Suprapubic skin (tissue), 4 donors: Measurements from ENCODE around the gene S100A3. TPM values are rescaled to one million over a fixed set of nuclear protein-coding genes. Genes with fewer than 3 reads are reported as not detected.

Experiments
- DNase-seq, 2 donors: peaks; one replicate each; pipeline ENCODE4 v3.0.0-alpha.2; 2019; ENCODE audit warnings: low spot score in 2 of 2
- H3K27ac ChIP-seq: fragments of 200-600 bp; sonication (generic); one replicate; pipeline ENCODE4 v1.5.1; 2019
- H3K27me3 ChIP-seq: fragments of 200-600 bp; sonication (generic); one replicate; pipeline ENCODE4 v1.5.1; 2019
- H3K36me3 ChIP-seq: fragments of 200-600 bp; sonication (generic); one replicate; pipeline ENCODE4 v1.5.1; 2019
- H3K4me1 ChIP-seq: fragments of 200-600 bp; sonication (generic); one replicate; pipeline ENCODE4 v1.5.1; 2019
- H3K4me3 ChIP-seq: fragments of 200-600 bp; sonication (generic); one replicate; pipeline ENCODE4 v1.5.1; 2019; ENCODE audit warnings: mild to moderate bottlenecking
- H3K9me3 ChIP-seq: fragments of 200-600 bp; sonication (generic); one replicate; pipeline ENCODE4 v1.5.1; 2019
- EP300 ChIP-seq: sonication (generic); formaldehyde crosslinking; IDR thresholded peaks from one replicate; pipeline ENCODE4 v1.6.1; 2017; ENCODE audit warnings: antibody characterized with exemption
- POLR2A ChIP-seq, 2 donors: fragments of 450-650 bp; IDR thresholded peaks; one replicate each; pipeline ENCODE4 v1.6.1; 2017; ENCODE audit warnings: antibody characterized with exemption in 2 of 2, mild to moderate bottlenecking in 2 of 2, moderate library complexity in 2 of 2
- POLR2AphosphoS5 ChIP-seq, 3 donors: sonication (generic); formaldehyde crosslinking; IDR thresholded peaks; one replicate each; pipeline ENCODE4 v1.6.1; 2017; ENCODE audit warnings: antibody characterized with exemption in 3 of 3
- WGBS: methylation state at CpG from one replicate; pipeline ENCODE4 v1.1.5; 2018; 5-methylcytosine and 5-hydroxymethylcytosine counted together
- total RNA-seq, 4 donors: library from RNA; depleted of rRNA; stranded (reverse); fragments of >200 nt; gene quantifications; one replicate each; pipeline ENCODE4 v1.1.0, GENCODE V29; 2016
- TF ChIP-seq, protein P1 (sequence below), 2 donors: fragments of 200-600 bp in 1 of 2; fragments of 450-650 bp in 1 of 2; sonication (generic) in 1 of 2; IDR thresholded peaks; one replicate each; pipeline ENCODE4 v1.5.1; 2016 to 2019; ENCODE audit warnings: antibody characterized with exemption in 2 of 2, mild to moderate bottlenecking in 1 of 2, moderate library complexity in 1 of 2

The S100A3 gene
- total RNA-seq, 4 donors from 2014 or later = 42.6 to 342 (median 88.0) TPM; not detected in 1

DNA sequence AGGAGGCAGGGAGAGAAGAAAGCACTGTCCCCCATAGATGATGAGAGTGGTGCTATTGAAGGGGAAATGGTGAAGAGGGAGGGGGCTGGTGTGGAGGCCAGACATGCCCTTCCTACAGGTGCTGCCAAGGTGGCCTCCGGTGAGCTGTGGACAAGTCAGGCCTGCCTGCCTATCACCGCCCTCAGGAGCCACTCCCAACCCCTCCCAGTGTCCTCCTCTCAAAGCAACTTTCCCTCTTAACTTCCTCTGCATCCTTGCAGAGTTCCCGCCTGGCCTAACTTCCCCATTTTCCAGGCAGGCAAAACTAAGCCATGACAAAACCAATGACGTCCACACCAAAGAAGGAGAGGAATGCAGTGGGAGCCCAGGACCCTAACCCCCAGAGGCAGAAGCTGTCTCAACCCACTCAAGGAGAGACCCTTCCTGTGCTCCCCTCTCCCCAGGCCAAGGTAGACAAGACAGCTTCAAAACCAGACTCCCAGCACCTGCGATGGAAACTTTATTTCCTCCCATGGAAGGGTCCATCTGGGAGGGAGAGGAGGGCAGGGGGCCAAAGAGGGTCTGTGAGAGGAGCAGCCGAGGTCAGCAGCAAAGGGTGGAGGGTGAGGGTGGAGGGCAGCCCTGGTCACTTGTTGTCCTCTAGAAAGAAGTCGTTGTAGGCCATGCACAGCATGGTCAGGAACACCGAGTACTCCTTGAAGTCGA is 12.2 kb downstream of the S100A3 start:
- no peaks in the 10 kb centered on the region for H3K9me3 ChIP-seq
- H3K27me3 ChIP-seq = no peaks in the 10 kb centered on the region
- H3K4me1 ChIP-seq = peaks cover 91% of the 10 kb centered on the region
- peak overlapping the region; percentile 99 for H3K27ac ChIP-seq
- H3K36me3 ChIP-seq = no peaks in the 10 kb centered on the region
- DNase-seq = peak in 1 of 2 donors; percentile 76
- TF ChIP-seq, protein P1, sequence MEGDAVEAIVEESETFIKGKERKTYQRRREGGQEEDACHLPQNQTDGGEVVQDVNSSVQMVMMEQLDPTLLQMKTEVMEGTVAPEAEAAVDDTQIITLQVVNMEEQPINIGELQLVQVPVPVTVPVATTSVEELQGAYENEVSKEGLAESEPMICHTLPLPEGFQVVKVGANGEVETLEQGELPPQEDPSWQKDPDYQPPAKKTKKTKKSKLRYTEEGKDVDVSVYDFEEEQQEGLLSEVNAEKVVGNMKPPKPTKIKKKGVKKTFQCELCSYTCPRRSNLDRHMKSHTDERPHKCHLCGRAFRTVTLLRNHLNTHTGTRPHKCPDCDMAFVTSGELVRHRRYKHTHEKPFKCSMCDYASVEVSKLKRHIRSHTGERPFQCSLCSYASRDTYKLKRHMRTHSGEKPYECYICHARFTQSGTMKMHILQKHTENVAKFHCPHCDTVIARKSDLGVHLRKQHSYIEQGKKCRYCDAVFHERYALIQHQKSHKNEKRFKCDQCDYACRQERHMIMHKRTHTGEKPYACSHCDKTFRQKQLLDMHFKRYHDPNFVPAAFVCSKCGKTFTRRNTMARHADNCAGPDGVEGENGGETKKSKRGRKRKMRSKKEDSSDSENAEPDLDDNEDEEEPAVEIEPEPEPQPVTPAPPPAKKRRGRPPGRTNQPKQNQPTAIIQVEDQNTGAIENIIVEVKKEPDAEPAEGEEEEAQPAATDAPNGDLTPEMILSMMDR (IDR thresholded peaks at IDR 0.05) = no peak
- TF ChIP-seq POLR2A (IDR thresholded peaks at IDR 0.05) = no peak
- H3K4me3 ChIP-seq = peak overlapping the region; percentile 80
- whole genome bisulfite sequencing = 59% methylated on average over 7 of the region's 9 CpGs

DNA sequence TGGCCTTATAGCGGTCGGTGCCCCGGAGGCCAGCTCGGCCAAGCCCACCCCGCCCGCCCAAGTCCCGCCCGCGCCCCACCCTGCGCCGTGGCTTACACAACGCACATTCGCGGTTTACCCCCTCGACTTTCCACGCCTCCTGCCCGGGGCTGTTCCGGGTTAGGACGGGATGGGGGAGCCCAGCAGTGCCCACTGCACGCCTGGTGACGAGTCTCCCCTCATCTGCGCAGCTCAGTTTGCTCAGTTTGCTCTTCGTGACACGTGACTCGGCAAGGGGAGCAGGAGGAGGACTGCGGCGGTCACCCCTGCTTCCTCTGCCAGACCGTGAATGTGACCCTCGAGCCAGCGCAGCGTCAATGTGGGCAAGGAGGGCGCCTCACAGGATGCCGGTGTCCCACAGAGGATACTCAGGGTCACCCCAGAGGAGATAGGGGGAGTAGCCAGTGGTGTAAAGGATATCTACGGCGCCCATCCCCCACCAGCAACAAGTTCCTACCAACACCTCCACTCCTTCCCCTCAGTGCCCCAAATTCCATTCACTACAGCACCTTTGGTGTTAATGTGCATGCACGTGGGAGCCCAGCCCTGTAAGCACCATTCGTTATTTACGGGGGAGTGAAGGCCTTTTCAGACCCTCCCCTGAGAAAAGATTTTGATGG is 12.9 kb downstream of the S100A3 start:
- peak; percentile 14 to 53 (median 41) for TF ChIP-seq POLR2AphosphoS5 (IDR thresholded peaks at IDR 0.05)
- TF ChIP-seq, protein P1 (IDR thresholded peaks at IDR 0.05) = no peak
- TF ChIP-seq POLR2A (IDR thresholded peaks at IDR 0.05) = peak in 1 of 2 donors; percentile 13
- H3K27me3 ChIP-seq = no peaks in the 10 kb centered on the region

DNA sequence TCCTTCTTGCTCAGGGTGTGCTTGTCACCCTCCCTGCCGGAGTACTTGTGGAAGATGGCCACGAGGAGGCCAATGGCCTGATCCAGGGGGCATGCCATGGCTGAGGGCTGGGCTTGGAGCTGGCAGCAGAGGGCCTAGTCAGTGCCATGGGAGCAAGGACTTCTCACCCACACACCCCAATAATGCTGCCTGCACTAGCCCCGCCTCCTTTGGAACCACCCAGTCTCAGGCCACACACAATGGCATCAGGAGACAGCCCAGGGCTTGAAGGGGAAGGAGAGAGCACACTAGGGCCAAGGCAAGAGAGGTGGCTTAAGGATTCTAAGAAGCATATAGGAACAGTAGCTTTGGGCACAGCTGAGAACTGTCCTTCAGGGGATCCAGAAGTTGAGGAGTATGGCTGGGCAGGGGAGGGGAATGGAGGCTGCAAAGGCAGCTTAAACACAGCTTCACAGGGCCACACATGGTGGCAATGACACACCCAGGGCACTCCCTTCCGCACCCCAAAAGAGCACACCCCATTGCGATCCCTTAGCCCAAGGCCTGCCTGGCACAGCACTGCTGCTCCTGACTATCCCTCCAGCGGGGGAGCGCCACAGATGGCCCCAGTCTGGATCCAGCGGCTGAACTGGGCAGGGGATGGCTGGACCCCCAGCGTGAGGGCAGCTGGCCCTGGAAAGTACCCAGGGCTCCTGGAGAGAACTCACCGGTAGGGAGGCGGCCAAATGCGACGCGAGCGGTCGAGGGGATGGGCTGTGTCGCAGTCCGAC is 13.6 kb downstream of the S100A3 start, which contains the start of gene S100A6:
Gene S100A6 (minus strand): TSS at position 750 of the 770 bp plus-strand sequence. CDS start 652 bp downstream, at position 98.
- H3K27me3 ChIP-seq = no peaks in the 10 kb centered on the region
- peak; percentile 57 to 69 (median 57) for TF ChIP-seq POLR2AphosphoS5 (IDR thresholded peaks at IDR 0.05)
- no peak for TF ChIP-seq EP300
- TF ChIP-seq, protein P1 (IDR thresholded peaks at IDR 0.05) = peak in 1 of 2 donors; percentile 18
- TF ChIP-seq POLR2A (IDR thresholded peaks at IDR 0.05) = peak in 1 of 2 donors; percentile 91
- peaks cover 81% of the 10 kb centered on the region for H3K4me1 ChIP-seq
- peak within 1 kb of the TSS; percentile 80 for H3K4me3 ChIP-seq
- no peaks in the 10 kb centered on the region for H3K9me3 ChIP-seq
- no peaks in the 10 kb centered on the region for H3K36me3 ChIP-seq
- 8% methylated on average over 8 of the region's 18 CpGs for WGBS
- H3K27ac ChIP-seq = peak within 1 kb of the TSS; percentile 99
- peak in 1 of 2 donors; percentile 88 for DNase-seq

More for the DNA sequence above, 12.9 kb downstream of the S100A3 start:
- H3K4me1 ChIP-seq = peaks cover 88% of the 10 kb centered on the region
- H3K36me3 ChIP-seq = no peaks in the 10 kb centered on the region
- peak; percentile 96 for DNase-seq
- H3K9me3 ChIP-seq = no peaks in the 10 kb centered on the region
- peak overlapping the region; percentile 99 for H3K27ac ChIP-seq
- peak overlapping the region; percentile 80 for H3K4me3 ChIP-seq
- under 1% methylated on average over 22 of the region's 38 CpGs for WGBS

DNA sequence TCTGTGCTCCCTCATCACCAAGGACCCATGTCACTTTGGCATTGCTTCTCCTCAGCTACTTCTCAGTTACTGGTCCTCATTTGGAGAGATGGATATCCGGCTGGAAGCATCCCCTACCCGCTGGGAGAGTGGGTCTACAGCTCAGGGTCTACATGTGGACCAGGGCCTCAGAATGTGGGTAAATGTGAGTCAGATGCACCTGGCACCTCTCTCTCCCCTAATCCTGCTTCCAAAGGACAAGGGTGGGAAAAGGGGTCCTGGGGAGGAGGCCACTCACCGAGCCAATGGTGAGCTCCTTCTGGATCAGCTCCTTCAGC is 14.2 kb downstream of the S100A3 start:
- Histone ChIP-seq H3K27me3 (no peaks in the 10 kb centered on the region), H3K4me3 (peak overlapping the region; percentile 80), H3K9me3 (no peaks in the 10 kb centered on the region), H3K36me3 (no peaks in the 10 kb centered on the region), H3K27ac (peak overlapping the region; percentile 99), H3K4me1 (peaks cover 76% of the 10 kb centered on the region)
- 80% methylated on average over 3 of the region's 3 CpGs for WGBS
- TF ChIP-seq POLR2A (IDR thresholded peaks at IDR 0.05) (no peak), POLR2AphosphoS5 (IDR thresholded peaks at IDR 0.05) (no peak), EP300 (no peak)
- TF ChIP-seq, protein P1 (IDR thresholded peaks at IDR 0.05) = no peak
- DNase-seq = no peak
